GM19238 (cell line): ENCODE results near the gene CCDC184.
A peak's percentile ranks its signal among the peaks of the same experiment; 100 is the strongest.
"Not testable (repeated sequence)": the region's sequence is repeated elsewhere in the genome, so short reads cannot be mapped to it uniquely, and the experiment has no call there.

Source experiments
- DNase-seq: peaks from one replicate; pipeline ENCODE4 v3.0.0; 2011; ENCODE audit warnings: low spot score; ENCODE audit not compliant: insufficient read length

Gene CCDC184

GRCh38 chr12:48183091-48183875 lies at the start of gene CCDC184:
CCDC184 (plus strand) TSS chr12:48183644; CDS start chr12:48184123, 479 bp downstream.
- peak; percentile 51 for DNase-seq

DNA sequence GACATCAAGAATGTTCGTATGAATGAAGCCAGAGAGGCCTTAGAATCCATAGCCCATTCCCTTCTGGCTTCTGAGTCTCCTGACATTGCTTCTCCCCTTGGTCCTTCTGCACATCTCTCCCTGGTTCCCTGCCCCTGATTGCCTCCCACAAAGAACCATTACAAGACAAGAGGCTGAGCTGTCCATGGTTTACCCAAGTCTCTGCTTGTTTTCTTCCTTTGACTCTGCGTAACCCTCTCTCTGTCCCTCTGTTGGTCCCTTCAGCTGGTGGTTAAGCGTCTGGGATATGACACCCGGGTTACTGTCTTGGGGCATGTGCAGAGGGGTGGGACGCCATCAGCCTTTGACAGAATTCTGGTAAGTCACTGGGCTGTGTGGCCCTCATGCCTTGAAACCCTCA lies 48.4 kb upstream of the CCDC184 start:
- DNase-seq = no peak

DNA sequence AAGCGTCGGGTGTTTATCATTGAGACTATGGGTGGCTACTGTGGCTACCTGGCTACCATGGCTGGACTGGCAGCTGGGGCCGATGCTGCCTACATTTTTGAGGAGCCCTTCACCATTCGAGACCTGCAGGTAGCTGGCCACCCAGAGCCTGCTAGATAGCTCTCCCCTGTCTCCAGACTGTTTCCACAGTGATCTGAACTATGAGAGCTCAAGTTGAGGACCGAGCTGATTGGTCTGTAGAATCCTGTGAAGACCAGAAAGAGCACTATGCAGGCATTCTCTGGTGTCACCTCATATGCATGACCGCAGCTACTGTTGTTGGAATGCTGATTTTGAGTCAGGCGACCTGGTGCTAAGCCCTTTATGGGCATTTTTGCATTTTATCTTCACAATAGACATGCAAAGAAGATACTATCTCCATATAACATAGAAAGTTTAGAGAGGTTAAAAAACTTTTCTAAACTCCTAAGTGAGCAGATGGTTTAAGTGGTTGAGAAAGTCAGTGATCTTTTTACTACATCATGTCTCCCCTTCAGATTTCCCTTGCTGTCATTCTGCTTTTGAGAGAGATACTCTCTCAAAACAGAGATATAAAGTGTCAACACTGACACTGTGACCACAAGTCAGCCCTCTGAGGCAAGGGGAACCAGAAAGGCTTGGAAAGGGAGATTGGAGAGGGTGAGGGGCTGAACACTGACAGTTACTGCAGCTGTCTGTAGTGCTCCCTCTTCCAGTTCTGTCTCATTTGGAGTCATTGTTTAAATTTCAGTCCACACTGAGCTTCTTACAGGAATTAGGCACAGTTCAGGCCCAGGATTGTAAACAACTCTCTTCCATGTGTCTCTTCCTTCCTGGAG lies 40.4 kb upstream of the CCDC184 start:
- no peak for DNase-seq

GRCh38 chr12:48143898-48144297 lies 39.5 kb upstream of the CCDC184 start:
- no peak for DNase-seq

- no peak for DNase-seq
Measured at GRCh38 chr12:48145981-48146380, 37.5 kb upstream of the CCDC184 start.

DNA sequence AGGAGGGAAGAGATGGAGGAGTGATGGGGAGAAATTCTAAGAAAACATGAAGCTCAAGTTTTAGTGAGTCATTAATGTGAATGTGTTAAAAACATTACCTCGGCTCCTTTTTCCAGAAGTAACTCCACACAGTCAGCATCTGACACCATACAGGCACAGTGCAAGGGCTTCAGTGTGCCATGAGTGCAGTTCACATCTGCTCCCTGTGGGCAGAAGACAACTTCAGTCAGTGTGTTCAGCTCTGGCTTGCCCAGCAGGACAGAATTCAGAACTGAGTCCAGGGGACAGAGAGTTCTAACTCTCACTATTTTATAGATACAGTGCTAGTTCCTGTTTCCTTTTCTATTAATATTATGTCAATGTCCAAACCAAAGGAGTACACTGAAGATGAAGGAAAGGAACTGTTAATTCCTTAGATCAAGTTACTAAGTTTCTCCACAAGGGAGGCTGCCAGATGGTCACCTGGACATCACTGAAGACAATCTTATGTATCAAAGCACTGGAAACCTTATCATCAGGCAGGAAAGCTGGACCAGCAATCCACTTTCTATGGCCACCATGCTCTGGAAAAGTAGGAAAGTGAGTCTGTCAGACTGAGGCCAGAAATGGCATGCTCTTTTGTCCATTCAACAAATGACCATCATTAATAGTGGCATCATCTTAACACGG lies 32.2 kb upstream of the CCDC184 start:
- no peak for DNase-seq

- DNase-seq = not testable (repeated sequence)
Measured at GRCh38 chr12:48155786-48156185, 27.7 kb upstream of the CCDC184 start.

DNA sequence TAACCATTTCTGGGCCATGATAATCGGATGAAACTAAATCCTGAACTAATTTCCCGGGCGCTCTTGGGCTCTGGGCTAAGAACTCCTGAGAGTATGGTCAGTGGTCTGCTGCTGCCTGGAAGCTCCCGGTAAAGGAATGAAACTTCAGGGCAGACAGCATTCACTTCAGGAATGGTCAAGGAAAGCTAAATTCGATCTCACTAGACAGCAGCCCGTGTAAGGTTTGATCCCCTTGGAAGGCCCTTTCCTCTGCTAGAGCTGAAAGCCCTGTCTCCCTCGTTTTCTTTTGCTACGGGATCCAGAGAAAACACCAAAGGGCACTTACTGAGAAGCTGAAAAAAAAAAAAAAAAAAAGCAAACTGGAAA lies 26.8 kb upstream of the CCDC184 start:
- DNase-seq = no peak

DNA sequence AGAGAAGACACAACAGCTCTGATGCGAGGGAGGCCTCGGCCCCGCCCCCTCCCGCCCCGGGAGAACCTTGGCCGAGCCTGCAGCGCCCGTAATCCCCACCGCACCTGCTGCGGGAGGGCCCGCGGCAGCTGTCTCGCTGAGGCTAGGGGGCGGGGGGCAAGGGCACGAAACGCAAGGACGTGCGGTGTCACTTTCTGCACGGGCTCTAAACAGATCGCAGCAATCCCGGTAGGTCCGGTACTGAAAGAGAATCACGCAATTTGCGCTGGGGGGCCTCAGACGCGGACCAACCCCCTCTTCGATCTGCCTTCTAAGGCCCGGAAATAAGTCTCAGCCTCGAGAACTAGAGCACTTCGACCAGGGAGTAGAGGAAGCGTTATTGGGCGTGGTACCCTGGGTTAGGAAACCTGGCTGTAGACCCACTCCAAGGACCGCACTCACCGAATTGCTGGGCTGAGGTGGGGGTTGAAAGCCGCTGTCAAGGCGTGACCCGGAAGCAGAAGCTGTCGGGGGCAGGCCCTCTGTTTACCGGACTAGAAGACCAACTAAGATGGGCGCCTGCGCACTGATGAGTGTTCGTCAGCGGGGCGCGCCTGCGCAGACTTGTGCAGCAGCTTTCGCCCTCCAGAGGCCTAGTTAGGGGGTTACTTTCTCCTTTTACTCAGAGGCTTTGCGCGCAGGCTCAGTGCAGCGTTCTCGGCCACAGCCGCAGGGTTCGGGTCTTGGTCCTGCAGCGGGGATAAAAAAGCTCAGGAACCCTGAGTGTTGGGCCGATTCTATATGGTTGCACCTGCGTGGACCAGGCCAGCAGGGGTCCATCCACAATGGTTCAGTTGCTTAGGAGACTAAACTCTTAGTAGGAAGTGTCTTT lies 26.2 kb upstream of the CCDC184 start, which contains the start of gene ASB8:
Gene ASB8 (minus strand): TSS at position 498 of the 871 bp plus-strand sequence. CDS start 4,019 bp downstream, outside the sequence.
- DNase-seq = peak; percentile 84

DNA sequence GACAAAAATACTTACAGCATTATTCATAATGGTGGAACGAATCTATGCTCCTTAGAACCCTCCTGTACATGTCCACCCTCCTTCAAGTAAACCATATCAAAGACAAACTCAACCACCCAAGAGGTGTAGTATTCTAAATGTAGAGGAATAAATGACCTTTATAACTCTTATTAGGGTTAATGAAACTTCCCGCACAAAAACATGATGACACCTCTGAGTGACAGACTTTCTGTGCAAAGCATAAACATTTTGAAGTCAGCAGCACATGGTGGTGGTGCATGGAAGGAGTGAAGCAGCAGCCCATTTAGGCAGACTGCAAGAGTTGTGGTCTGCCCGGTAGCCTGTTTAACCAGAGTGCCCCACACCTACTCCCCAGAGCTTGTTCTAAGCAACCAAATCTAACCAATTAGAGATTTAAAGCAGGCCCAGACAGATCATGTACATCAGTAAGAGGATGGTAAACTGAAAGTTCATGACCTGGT lies 25.5 kb upstream of the CCDC184 start:
- DNase-seq = no peak

DNA sequence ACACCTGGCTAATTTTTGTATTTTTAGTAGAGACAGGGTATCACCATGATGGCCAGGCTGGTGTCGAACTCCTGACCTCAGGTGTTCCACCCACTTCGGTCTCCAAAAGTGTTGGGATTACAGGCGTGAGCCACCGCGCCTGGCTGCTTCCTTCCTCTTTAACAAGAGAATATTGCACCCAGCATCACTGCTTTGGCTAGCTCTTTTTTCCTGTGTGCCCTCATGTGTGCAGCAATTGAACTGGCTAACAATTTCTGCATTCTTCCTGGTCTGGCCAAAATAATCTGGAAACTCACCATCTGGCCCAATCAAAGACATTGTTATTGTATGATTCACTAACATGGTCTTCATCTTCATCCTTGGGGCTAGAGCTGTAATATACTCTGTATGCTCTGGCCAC lies 23.4 kb upstream of the CCDC184 start:
- no peak for DNase-seq

GRCh38 chr12:48160807-48161206 lies 22.6 kb upstream of the CCDC184 start:
- no peak for DNase-seq

DNA sequence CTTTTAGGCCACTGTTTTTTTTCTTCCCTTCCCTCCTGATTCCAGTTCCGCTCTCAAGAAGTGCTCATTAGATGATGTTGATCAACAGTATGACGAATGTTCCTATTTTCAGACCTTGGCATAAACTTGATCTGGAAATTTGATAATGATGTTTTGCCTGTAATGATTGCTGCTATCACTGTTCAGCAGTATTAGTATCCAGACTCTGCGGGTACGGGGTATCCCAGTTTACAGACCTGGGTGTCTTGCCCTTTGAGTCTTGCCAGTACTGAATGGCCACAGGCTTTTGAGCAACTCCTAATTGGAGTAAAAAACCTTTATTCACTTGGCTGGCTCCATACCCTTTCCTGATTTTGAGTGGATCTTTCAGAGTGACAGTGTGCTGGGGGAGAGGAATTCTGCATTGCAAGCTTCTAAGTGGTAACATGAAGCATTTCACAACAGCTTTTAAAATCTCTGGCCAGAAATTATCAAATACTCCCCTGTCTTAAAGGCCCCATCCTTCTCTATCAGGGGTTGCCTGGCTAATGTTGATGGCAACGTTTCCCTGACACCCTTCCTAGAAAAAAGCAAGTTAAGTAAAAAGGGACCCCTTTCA lies 20.2 kb upstream of the CCDC184 start:
- no peak for DNase-seq

- DNase-seq = no peak
Measured at GRCh38 chr12:48164451-48164850, 19.0 kb upstream of the CCDC184 start.

DNA sequence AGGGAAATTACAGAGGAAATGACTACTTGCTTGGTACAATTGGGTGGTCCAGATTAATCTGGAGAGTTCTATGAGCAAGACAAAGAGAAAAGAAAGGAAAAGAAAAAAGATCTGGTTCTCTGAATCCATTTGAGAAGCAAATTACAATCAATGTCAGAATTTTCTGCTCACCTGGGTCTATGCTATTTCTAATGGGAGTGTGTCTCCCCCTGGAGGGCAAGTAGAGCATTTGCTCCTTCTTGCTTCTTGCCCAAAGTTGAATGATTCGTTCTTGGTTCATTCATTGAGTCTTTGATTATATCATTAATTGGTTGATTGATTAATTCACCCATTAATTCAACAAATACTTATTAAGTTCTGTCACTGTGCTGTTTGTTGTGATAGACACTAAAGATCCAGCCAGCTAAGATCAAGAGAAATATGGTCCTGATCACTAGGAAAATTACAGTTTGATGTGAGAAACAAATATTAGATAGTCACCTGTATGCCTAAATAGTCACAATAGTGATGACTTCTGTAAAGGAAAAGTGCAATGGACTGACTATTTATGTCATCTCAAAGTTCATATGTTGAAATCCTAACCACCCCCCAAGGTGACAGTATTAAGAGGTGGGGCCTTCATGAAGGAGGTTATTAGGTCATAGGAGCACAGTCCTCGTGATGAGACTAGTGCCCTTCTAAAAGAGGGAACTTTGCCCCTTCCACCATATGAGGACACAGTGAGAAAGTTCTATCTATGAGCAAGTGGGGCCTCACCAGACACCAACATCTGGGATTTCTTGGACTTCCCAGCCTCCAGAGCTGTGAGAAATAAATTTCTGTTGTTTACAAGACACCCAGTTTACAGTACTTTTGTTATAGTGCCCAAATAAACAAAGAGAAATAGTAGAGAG lies 18.1 kb upstream of the CCDC184 start:
- DNase-seq = no peak

DNA sequence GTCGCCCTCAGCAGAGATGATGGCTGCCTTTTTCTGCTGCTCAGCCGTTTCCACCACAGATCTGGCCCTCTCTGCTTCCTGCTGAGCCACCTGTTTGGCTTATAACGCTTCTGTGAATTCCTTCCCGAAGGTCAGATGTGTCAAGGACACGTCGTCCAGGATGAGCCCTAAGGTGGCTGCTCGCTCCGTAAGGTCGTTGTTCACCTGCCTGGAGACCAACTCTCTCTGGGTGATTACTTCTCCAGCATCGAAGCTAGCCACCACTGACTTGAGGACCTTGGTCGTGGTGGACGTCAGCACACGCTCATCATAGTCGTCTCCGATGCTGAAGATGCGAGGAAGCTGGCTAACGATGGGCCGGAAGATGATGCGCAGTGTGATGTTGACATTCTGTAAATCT lies 14.4 kb upstream of the CCDC184 start:
- no peak for DNase-seq

DNA sequence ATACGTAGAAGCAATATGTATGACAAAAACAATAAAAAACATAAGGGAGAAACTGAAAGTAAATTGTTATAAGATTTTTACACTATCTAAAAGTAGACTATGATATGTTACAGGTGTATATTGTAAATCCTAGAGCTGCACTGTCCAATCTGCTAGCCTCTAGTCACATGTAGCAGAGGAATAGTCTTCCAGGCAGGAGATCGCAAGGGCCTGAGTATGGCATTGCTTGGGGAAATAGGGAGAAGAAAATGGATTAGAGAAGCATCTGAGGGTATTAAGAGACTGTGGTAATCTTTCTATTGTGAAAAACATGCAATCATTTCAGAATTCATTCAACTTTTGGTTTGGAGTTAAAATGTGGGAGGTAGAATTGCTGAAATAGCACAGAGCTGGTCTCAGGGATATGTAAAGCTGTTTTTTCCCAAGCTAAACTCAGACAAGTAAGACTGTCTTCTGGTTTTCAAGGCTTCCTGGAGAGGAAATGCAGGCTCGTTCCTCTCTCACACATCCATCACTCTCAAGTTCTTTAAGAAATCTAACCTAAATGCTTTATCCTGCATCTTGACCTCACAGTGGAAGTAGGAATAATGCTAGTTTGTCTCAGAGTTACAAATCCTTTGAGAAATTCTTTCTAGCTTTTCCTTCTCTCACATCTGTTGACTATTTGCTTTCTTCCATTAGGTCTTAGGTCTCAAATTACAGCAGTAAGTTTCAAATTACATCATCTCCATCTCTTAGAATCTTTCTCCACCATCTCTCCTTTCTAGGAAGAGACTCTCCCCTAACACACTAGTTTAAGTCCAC lies 7.6 kb upstream of the CCDC184 start:
- no peak for DNase-seq

DNA sequence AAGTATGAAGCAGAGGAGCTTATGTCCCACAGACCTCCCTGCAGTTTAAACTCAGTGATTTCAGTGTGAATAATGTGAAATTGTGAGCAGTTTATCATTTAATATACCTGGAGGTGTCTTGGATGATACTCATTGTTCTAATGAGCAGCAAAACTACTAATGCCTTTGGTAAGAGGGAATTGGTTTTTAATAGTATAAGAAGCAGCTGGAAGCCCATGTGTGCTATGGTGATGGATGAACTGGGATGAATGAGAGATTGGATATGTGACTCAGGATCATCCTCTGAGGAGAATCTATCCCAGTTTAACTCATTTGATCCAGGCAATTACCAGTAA lies 7.1 kb upstream of the CCDC184 start:
- DNase-seq = no peak

DNA sequence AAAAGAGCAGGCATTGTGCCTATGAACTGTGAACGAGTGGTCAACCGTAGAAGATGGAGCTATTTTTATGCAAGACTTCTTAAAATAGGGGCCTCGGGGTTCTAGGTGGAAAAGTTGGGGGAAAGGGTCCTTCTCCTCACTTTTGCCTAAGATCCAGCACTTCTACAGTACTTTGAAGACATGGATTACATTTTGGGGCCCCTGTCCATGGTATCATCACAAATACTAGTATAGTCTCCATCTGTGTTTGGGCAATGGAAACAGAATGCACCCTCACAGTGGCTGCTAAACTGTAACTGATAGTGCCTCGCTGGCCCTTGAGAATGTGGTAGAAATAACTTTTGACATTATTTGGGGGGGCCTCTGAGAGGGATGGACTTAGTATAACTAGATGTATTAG lies 5.5 kb upstream of the CCDC184 start:
- no peak for DNase-seq
